ENCODE measurements around the gene GALNTL6.
"Not testable (repeated sequence)": the region's sequence is repeated elsewhere in the genome, so short reads cannot be mapped to it uniquely, and the experiment has no call there.

GALNTL6 gene

GRCh38 chr4:172946503-172946902 is 1133.3 kb downstream of the GALNTL6 start:
- DNase-seq (ENCODE audit: low read depth), result no peak

- DNase-seq (ENCODE audit: low read depth), result no peak
Observed at GRCh38 chr4:172947594-172947993, 1134.4 kb downstream of the GALNTL6 start.

GRCh38 chr4:172950990-172951389 is 1137.8 kb downstream of the GALNTL6 start:
- DNase-seq (ENCODE audit: low read depth), result no peak

GRCh38 chr4:172951679-172952451 is 1138.7 kb downstream of the GALNTL6 start:
- no peak for DNase-seq (ENCODE audit: low read depth)

GRCh38 chr4:172953896-172954568 is 1140.8 kb downstream of the GALNTL6 start:
- DNase-seq (ENCODE audit: low read depth), result no peak

GRCh38 chr4:172956340-172956739 is 1143.1 kb downstream of the GALNTL6 start:
- DNase-seq (ENCODE audit: low read depth), result not testable (repeated sequence)

- no peak for DNase-seq (ENCODE audit: low read depth)
Observed at GRCh38 chr4:172957216-172957615, 1144.0 kb downstream of the GALNTL6 start.

- no peak for DNase-seq (ENCODE audit: low read depth)
Observed at GRCh38 chr4:172962564-172963353, 1149.6 kb downstream of the GALNTL6 start.

- DNase-seq (ENCODE audit: low read depth), result no peak
Observed at GRCh38 chr4:172963498-172964294, 1150.5 kb downstream of the GALNTL6 start.

- DNase-seq (ENCODE audit: low read depth), result not testable (repeated sequence)
Observed at GRCh38 chr4:172970189-172970588, 1157.0 kb downstream of the GALNTL6 start.

- DNase-seq (ENCODE audit: low read depth), result no peak
Observed at GRCh38 chr4:172974586-172974985, 1161.4 kb downstream of the GALNTL6 start.

- DNase-seq (ENCODE audit: low read depth), result no peak
Observed at GRCh38 chr4:172975651-172976229, 1162.5 kb downstream of the GALNTL6 start.

- not testable (repeated sequence) for DNase-seq (ENCODE audit: low read depth)
Observed at GRCh38 chr4:172977491-172978041, 1164.4 kb downstream of the GALNTL6 start.

- DNase-seq (ENCODE audit: low read depth), result no peak
Observed at GRCh38 chr4:172978848-172979247, 1165.6 kb downstream of the GALNTL6 start.

GRCh38 chr4:172979332-172979731 is 1166.1 kb downstream of the GALNTL6 start:
- no peak for DNase-seq (ENCODE audit: low read depth)

- no peak for DNase-seq (ENCODE audit: low read depth)
Observed at GRCh38 chr4:172980219-172980618, 1167.0 kb downstream of the GALNTL6 start.

- DNase-seq (ENCODE audit: low read depth), result no peak
Observed at GRCh38 chr4:172982151-172982590, 1169.0 kb downstream of the GALNTL6 start.

- DNase-seq (ENCODE audit: low read depth), result no peak
Observed at GRCh38 chr4:172983014-172983413, 1169.8 kb downstream of the GALNTL6 start.

- DNase-seq (ENCODE audit: low read depth), result no peak
Observed at GRCh38 chr4:172983631-172984030, 1170.4 kb downstream of the GALNTL6 start.

- DNase-seq (ENCODE audit: low read depth), result no peak
Observed at GRCh38 chr4:172985552-172985951, 1172.3 kb downstream of the GALNTL6 start.

- no peak for DNase-seq (ENCODE audit: low read depth)
Observed at GRCh38 chr4:172986114-172986513, 1172.9 kb downstream of the GALNTL6 start.
